Cardiac atrium fibroblast (primary cell): ENCODE measurements around the gene ADAMTSL1. TPM values are rescaled to one million over a fixed set of nuclear protein-coding genes. Genes with fewer than 3 reads are reported as not detected.

Experiments used
- total RNA-seq: library from RNA; depleted of rRNA; stranded (reverse); fragments of >200 nt; gene quantifications from 2 replicates; pipeline ENCODE4 v1.2.3, GENCODE V29; 2015

The ADAMTSL1 gene
- 10.0 and 19.0 TPM in 2 replicates for total RNA-seq

DNA sequence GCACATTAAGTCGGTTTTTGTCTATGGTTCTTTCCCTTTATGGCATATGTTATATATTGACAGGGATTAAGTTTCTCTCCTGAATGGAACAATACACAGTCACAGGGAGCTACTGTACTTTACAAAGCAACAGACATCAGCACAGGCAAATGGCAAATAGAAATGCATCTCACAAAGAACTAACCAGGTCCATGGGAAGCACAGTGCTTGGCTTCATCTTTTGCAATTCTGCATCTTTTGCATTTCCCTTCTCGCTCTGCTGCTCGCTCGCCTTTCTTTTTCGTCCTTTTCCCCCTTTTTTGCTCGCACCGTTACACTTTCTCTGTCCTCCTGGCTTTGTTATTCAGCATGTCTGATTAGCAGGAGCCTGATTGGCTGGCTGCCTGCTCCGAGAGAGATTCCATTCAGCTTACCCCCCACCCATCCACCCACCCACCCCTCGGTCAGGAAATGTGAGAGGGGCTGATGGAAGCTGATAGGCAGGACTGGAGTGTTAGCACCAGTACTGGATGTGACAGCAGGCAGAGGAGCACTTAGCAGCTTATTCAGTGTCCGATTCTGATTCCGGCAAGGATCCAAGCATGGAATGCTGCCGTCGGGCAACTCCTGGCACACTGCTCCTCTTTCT, at the start of gene ADAMTSL1:
ADAMTSL1 (plus strand) TSS at position 502 of the 628 bp plus-strand sequence; CDS start at position 582, 80 bp downstream.

